NCI-H187 treated with DMSO at 0.1 percent for 48 hours (cell line): ENCODE data around the gene MACROD2.
"Not testable (repeated sequence)": the region's sequence is repeated elsewhere in the genome, so short reads cannot be mapped to it uniquely, and the experiment has no call there.

ENCODE experiments used
- DNase-seq: peaks from one replicate; lab custom pipeline; 2025; lab: John Stamatoyannopoulos, UW

MACROD2 gene

DNA sequence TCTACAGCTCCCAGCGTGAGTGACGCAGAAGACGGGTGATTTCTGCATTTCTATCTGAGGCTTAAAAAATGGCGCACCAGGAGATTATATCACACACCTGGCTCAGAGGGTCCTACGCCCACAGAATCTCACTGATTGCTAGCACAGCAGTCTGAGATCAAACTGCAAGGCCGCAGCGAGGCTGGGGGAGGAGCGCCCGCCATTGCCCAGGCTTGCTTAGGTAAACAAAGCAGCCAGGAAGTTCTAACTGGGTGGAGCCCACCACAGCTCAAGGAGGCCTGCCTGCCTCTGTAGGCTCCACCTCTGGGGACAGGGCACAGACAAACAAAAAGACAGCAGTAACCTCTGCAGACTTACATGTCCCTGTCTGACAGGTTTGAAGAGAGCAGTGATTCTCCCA, 275.4 kb downstream of the MACROD2 start:
- not testable (repeated sequence) for DNase-seq

GRCh38 chr20:14282140-14282539, 286.8 kb downstream of the MACROD2 start:
- no peak for DNase-seq

DNA sequence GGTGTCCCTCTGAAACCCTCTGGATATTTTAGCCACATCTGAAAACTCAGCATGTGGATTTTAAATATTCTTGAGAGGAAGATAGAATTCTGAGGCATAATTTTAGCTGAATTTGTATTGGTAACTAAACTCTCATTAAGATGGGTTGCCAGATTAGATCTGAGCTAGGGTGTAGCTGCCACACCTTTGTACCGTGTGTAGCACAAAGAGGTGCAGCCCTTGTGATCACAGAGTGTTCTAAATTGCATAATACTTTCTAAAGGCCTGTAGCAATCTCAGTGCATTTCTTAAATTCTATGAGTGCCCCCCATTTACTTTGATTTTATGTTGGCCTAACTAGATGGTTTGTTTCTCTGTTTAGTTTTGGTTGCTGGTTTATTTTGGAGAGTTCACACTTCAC, 289.1 kb downstream of the MACROD2 start:
- DNase-seq = no peak

- DNase-seq = no peak
These were observed 293.3 kb downstream of the MACROD2 start for GRCh38 chr20:14288341-14289330.

DNA sequence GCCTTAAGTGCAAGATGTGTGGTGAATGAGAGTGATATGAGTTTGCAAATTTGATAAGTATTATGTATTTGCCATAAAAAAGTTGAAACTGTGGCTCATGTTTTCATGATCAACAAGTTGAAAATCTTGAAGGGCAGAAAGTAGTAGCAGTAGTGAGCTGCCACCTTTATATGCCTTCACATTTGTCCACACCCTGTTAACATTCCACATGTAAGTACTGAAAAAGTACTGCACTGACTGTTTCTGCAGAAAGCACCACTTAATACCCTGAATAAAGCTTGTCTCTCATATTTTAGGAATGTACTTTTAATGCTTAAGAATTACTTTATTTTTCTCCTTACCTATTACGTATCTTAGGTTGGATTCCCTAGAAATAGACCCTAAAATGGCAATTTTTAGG, 296.2 kb downstream of the MACROD2 start:
- DNase-seq = no peak

DNA sequence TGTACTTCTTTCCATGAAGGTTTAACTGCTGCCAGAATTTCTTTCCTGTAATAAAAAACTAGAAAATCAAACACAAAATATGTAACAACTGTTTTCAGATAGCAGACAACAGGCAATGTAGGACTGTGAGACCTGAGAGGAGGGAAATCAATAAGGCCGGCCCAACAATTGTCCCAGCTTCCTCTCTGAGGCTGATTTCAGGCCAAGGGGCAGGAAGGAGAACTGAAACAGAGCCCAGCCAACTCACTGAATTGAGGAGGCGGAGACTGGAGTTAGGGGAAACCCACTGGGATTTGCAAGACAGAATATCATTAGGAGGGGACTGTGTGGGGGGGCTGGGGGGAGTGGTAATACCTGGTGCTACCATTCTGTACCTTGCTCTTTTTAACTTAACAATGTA, 299.9 kb downstream of the MACROD2 start:
- no peak for DNase-seq

DNA sequence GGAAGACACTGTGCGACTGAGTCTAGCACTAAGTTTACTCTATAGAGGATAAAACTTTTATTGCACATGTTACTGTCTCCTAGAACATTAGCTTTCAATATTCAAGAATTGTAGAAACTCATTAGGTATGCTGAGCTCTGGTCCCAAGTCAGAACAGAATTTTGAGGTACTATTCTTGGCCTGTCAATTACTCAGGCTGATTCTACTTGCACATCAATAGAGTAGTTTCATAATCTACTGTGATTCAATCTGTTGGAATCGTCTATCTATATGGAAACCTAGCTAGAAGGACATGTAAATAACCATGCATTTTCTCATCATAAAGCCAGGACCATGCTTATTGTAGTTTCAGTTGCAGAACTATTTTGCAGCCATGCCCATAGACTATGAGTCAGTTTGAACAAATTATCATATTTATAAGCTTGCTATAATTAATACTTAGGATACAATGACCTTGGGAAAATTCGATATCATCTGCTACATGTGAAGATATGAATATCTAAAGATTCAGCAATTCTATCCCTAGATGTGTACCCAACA, 300.5 kb downstream of the MACROD2 start:
- no peak for DNase-seq

- DNase-seq = no peak
These were observed 304.5 kb downstream of the MACROD2 start for GRCh38 chr20:14299831-14300230.

GRCh38 chr20:14303106-14303505, 307.8 kb downstream of the MACROD2 start:
- DNase-seq = no peak

DNA sequence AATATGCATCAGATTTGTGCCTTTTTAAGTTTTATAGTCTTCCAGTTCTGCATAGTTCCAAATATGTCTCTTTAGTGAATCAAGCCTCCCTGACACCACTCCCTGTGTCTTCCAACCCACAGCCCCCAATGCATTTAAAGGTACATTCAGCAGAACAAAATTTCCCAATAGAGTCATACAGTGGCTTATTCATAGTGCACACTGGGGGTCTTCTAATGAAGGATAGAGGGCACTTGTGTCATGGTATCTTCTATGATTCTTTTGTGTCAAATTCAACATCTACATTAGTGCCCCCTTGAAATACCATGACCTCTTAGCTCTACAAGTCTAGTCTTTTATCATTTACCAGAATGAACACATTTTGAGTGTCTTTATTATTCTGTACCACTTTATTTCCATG, 308.3 kb downstream of the MACROD2 start:
- no peak for DNase-seq

DNA sequence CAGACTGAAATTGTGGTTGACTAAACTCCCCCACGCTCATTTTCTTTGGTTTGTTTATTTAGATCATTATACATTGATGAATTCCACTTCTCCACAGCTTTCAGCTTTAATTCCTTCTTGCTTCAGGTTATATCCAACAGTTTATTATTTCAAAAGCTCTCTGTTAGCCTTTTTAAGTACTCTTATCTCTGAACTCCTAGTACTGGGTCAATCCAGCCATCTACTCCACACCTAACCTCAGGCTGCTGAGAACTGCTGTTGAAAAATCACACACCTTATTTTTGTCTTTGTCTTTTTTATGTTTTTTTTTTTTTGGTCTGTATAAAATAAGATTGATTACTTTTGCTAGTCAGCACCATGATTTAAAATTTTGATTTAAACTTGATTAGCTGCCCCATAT, 309.2 kb downstream of the MACROD2 start:
- no peak for DNase-seq

DNA sequence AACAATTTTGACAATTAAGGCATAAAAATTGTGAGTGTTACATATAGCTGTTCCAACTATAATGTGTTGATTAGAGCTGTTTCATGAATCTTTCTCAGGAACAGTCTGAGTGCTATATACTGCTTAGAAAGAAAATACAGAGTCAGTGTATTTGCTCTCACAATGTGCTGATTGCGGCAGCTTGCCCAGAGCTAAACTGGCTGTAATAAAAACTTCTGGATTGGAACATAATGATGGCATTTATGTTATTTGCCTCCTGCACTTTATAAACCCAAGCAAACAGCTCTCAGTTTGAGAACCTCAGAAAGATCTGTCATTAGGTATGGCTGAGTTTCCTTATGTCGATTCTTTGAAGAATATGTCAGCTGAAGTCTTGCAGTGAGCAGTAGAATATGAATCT, 312.6 kb downstream of the MACROD2 start:
- DNase-seq = no peak

DNA sequence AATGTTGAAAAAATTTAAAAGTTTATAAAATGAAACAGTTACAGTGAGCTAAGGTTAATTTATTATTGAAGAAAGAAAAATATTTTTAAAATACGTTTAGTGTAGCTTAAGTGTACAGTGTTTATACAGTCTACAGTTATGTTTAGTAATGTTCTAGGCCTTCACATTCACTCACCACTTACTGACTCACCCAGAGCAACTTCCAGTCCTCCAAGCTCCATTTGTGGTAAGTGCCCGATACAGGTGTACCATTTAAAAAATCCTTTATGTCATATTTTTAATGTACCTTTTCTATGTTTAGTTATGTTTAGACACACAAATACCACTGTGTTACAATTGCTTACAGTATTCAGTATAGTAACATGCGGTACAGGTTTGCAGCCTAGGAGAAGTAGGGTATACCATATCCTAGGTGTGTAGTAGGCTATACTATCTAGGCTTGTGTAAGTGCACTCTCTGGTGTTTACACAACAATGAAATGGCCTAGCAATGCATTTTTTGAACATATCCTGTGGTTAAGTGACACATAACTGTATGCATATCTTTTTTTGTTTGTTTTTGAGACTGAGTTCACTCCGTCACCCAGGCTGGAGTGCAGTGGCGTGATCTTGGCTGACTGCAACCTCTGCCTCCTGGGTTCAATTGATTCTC, 315.8 kb downstream of the MACROD2 start:
- DNase-seq = no peak

GRCh38 chr20:14312001-14312400, 316.7 kb downstream of the MACROD2 start:
- DNase-seq = no peak

GRCh38 chr20:14313341-14314020, 318.2 kb downstream of the MACROD2 start:
- no peak for DNase-seq

GRCh38 chr20:14319704-14320103, 324.4 kb downstream of the MACROD2 start:
- DNase-seq = no peak

DNA sequence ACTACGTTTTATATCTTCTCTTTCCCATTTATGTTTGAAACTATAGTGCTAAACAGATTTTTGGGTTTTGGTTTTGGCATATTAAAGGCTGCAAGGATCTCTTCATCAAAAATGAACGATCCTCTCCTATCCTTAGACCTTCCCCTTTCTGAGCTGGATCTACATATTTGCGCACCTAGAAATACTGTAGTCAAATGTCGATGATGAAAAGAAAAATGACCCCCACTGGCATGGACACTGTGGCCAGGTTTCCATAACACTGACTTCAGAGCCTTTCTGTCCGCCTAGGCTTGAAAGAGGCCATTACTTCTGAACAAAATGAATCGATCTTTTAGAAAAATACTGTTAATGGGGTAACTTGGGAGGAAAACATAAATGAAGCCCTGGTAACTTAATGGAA, 336.3 kb downstream of the MACROD2 start:
- DNase-seq = no peak

DNA sequence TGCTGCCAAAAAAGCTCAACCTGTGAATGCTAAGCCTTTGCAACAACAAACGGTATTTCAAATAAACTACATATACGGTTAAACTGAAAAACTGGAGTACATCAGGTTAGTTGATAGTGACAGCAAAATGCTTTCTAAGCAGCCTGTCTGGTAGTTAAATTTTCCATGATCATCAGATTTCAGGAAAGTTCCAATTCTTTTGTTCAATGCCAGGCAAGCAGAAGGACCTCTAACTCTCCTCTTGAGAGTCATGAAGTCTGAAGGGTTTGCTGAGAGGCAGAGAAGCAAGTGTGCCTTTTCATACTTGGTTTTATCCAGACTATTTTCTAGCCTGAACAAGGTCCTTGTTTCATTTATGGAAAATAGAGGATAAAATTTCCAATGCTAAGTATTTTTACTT, 337.6 kb downstream of the MACROD2 start:
- DNase-seq = no peak

GRCh38 chr20:14333721-14334120, 338.4 kb downstream of the MACROD2 start:
- DNase-seq = no peak

- no peak for DNase-seq
These were observed 339.1 kb downstream of the MACROD2 start for GRCh38 chr20:14334306-14334930.

DNA sequence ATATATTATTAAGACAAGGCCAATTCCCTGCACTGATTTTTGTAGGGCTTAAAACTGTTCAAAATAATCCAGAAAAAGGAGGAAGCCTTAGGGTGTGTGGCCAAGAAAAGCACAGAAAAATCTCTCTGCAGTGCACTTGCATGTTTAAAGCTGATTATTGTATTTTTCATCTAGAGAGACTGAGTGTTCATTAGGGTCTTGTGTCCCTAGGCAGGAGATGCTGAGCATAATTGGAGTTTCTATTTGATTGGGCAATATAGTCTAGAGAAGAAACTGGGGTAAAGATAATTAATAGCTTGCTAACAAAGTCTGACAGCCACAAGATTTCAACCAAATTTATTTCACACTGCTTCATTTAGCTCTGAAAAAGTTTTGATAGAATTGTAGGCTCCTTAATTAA, 339.7 kb downstream of the MACROD2 start:
- DNase-seq = no peak

GRCh38 chr20:14336686-14337085, 341.4 kb downstream of the MACROD2 start:
- no peak for DNase-seq
